ENCODE measurements around the gene COL11A1. TPM values are rescaled to one million over a fixed set of nuclear protein-coding genes. Genes with fewer than 3 reads are reported as not detected.

The COL11A1 gene
- total RNA-seq, 1 donor from 2014 or later, result 0.38 TPM

GRCh38 chr1:102858695-102859094, 249.6 kb downstream of the COL11A1 start:
- no peaks in the 10 kb centered on the region for H3K27me3 ChIP-seq (ENCODE audit: control insufficient read depth, insufficient read depth, low read length)
- no peaks in the 10 kb centered on the region for H3K36me3 ChIP-seq (ENCODE audit: control insufficient read depth, insufficient read depth, low read length)
- TF ChIP-seq, protein P1, sequence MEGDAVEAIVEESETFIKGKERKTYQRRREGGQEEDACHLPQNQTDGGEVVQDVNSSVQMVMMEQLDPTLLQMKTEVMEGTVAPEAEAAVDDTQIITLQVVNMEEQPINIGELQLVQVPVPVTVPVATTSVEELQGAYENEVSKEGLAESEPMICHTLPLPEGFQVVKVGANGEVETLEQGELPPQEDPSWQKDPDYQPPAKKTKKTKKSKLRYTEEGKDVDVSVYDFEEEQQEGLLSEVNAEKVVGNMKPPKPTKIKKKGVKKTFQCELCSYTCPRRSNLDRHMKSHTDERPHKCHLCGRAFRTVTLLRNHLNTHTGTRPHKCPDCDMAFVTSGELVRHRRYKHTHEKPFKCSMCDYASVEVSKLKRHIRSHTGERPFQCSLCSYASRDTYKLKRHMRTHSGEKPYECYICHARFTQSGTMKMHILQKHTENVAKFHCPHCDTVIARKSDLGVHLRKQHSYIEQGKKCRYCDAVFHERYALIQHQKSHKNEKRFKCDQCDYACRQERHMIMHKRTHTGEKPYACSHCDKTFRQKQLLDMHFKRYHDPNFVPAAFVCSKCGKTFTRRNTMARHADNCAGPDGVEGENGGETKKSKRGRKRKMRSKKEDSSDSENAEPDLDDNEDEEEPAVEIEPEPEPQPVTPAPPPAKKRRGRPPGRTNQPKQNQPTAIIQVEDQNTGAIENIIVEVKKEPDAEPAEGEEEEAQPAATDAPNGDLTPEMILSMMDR (IDR thresholded peaks at IDR 0.05; ENCODE audit: insufficient read depth, low read length, poor library complexity, severe bottlenecking), result no peak
- H3K4me3 ChIP-seq (ENCODE audit: low read depth, low read length), result no peak overlapping the region
- DNase-seq (ENCODE audit: low read depth), result no peak

GRCh38 chr1:102857251-102857650, 251.1 kb downstream of the COL11A1 start:
- Histone ChIP-seq H3K27me3 (ENCODE audit: control insufficient read depth, insufficient read depth, low read length) (no peaks in the 10 kb centered on the region), H3K4me3 (ENCODE audit: low read depth, low read length) (no peak overlapping the region), H3K36me3 (ENCODE audit: control insufficient read depth, insufficient read depth, low read length) (no peaks in the 10 kb centered on the region)
- no peak for DNase-seq (ENCODE audit: low read depth)
- TF ChIP-seq, protein P1 (IDR thresholded peaks at IDR 0.05; ENCODE audit: insufficient read depth, low read length, poor library complexity, severe bottlenecking), result no peak

GRCh38 chr1:102853701-102854187, 254.6 kb downstream of the COL11A1 start:
- H3K36me3 ChIP-seq (ENCODE audit: control insufficient read depth, insufficient read depth, low read length), result no peaks in the 10 kb centered on the region
- no peak for DNase-seq (ENCODE audit: low read depth)
- TF ChIP-seq, protein P1 (IDR thresholded peaks at IDR 0.05; ENCODE audit: insufficient read depth, low read length, poor library complexity, severe bottlenecking), result no peak
- H3K4me3 ChIP-seq (ENCODE audit: low read depth, low read length), result no peak overlapping the region
- no peaks in the 10 kb centered on the region for H3K27me3 ChIP-seq (ENCODE audit: control insufficient read depth, insufficient read depth, low read length)

GRCh38 chr1:102853136-102853535, 255.2 kb downstream of the COL11A1 start:
- no peak for DNase-seq (ENCODE audit: low read depth)
- Histone ChIP-seq H3K4me3 (ENCODE audit: low read depth, low read length) (no peak overlapping the region), H3K27me3 (ENCODE audit: control insufficient read depth, insufficient read depth, low read length) (no peaks in the 10 kb centered on the region), H3K36me3 (ENCODE audit: control insufficient read depth, insufficient read depth, low read length) (no peaks in the 10 kb centered on the region)
- TF ChIP-seq, protein P1 (IDR thresholded peaks at IDR 0.05; ENCODE audit: insufficient read depth, low read length, poor library complexity, severe bottlenecking), result no peak

DNA sequence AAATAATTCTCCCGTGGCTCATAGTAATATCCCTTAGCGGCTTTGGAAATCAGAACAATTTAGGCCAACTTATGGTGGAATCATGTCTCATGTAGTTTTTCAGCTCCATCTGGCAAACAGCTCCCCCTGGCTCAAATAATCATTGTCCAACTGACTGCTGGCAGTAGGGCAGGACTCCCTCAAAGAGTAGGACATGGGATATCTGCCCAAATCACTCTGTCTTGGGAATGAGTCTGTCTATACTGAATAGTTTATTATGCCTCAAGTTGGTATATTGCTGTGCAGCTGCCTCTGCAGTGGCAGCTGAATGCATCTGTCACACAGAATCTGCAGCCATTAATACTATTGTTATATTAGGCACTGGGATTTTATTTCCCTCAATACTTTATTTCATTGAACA, 255.7 kb downstream of the COL11A1 start:
- TF ChIP-seq, protein P1 (IDR thresholded peaks at IDR 0.05; ENCODE audit: insufficient read depth, low read length, poor library complexity, severe bottlenecking), result no peak
- no peak overlapping the region for H3K4me3 ChIP-seq (ENCODE audit: low read depth, low read length)
- no peaks in the 10 kb centered on the region for H3K27me3 ChIP-seq (ENCODE audit: control insufficient read depth, insufficient read depth, low read length)
- no peak for DNase-seq (ENCODE audit: low read depth)
- no peaks in the 10 kb centered on the region for H3K36me3 ChIP-seq (ENCODE audit: control insufficient read depth, insufficient read depth, low read length)

DNA sequence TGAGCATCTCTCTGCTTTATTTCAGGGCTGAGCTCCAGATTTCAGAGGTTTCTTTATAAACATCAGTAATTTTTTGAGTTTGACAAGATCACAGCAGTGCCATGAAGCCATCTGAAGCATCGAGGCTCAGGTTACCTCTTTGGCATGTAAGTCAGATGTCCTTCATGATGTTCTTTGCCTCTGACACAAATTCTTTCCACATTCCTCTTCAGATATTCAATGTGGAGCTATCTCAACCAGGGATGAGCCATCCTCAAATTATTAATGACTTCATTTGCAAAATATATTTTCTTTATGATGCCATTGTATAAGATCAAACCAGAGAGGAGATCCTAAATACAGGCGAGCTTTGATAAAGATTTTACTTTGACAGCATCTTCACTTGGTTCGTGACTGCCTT, 256.7 kb downstream of the COL11A1 start:
- DNase-seq (ENCODE audit: low read depth), result no peak
- H3K36me3 ChIP-seq (ENCODE audit: control insufficient read depth, insufficient read depth, low read length), result no peaks in the 10 kb centered on the region
- TF ChIP-seq, protein P1 (IDR thresholded peaks at IDR 0.05; ENCODE audit: insufficient read depth, low read length, poor library complexity, severe bottlenecking), result no peak
- H3K27me3 ChIP-seq (ENCODE audit: control insufficient read depth, insufficient read depth, low read length), result no peaks in the 10 kb centered on the region
- H3K4me3 ChIP-seq (ENCODE audit: low read depth, low read length), result no peak overlapping the region

All from kidney epithelial cell (primary cell).